HTR-8/SVneo (cell line): Measurements from ENCODE around the gene OXNAD1.

Experiments used
- DNase-seq: peaks from one replicate; pipeline ENCODE4 v3.0.0; 2011; ENCODE audit warnings: low spot score, mixed read lengths; ENCODE audit not compliant: insufficient read length
- FAIRE-seq: peaks from 2 replicates; lab custom pipeline; 2011; peaks lifted over from hg19 to GRCh38; lab: Jason Lieb, UNC

OXNAD1 gene

GRCh38 chr3:16322189-16322588 is 57.2 kb downstream of the OXNAD1 start:
- no peak for DNase-seq
- no peak for FAIRE-seq

GRCh38 chr3:16323737-16324136 is 58.7 kb downstream of the OXNAD1 start:
- DNase-seq (no peak), FAIRE-seq (no peak)

GRCh38 chr3:16325850-16326249 is 60.8 kb downstream of the OXNAD1 start:
- FAIRE-seq: no peak
- no peak for DNase-seq

- DNase-seq (no peak), FAIRE-seq (no peak)
These were observed 61.8 kb downstream of the OXNAD1 start for GRCh38 chr3:16326724-16327349.

GRCh38 chr3:16328124-16328523 is 63.1 kb downstream of the OXNAD1 start:
- no peak for FAIRE-seq

GRCh38 chr3:16329036-16329825 is 64.2 kb downstream of the OXNAD1 start:
- no peak for DNase-seq
- no peak for FAIRE-seq

More at GRCh38 chr3:16328124-16328523, 63.1 kb downstream of the OXNAD1 start:
- DNase-seq: no peak

GRCh38 chr3:16329826-16330129 is 64.8 kb downstream of the OXNAD1 start:
- FAIRE-seq: no peak
- no peak for DNase-seq

GRCh38 chr3:16330351-16330750 is 65.3 kb downstream of the OXNAD1 start:
- no peak for DNase-seq
- FAIRE-seq: no peak

GRCh38 chr3:16331319-16331883 is 66.4 kb downstream of the OXNAD1 start:
- DNase-seq (no peak), FAIRE-seq (no peak)

GRCh38 chr3:16332904-16333426 is 68.0 kb downstream of the OXNAD1 start:
- DNase-seq (no peak), FAIRE-seq (no peak)

- DNase-seq (no peak), FAIRE-seq (no peak)
These were observed 69.9 kb downstream of the OXNAD1 start for GRCh38 chr3:16334909-16335308.

- DNase-seq (no peak), FAIRE-seq (no peak)
These were observed 70.3 kb downstream of the OXNAD1 start for GRCh38 chr3:16335333-16335732.

- FAIRE-seq (no peak), DNase-seq (no peak)
These were observed 71.0 kb downstream of the OXNAD1 start for GRCh38 chr3:16335772-16336645.

- FAIRE-seq (no peak), DNase-seq (no peak)
These were observed 71.8 kb downstream of the OXNAD1 start for GRCh38 chr3:16336825-16337224.

GRCh38 chr3:16337856-16338540 is 73.0 kb downstream of the OXNAD1 start:
- DNase-seq (no peak), FAIRE-seq (no peak)

- no peak for FAIRE-seq
These were observed 74.0 kb downstream of the OXNAD1 start for GRCh38 chr3:16338999-16339398.

GRCh38 chr3:16343101-16343500 is 78.1 kb downstream of the OXNAD1 start:
- FAIRE-seq (no peak), DNase-seq (no peak)

More at GRCh38 chr3:16338999-16339398, 74.0 kb downstream of the OXNAD1 start:
- peak; percentile 20 for DNase-seq

GRCh38 chr3:16346413-16347081 is 81.5 kb downstream of the OXNAD1 start:
- no peak for FAIRE-seq

GRCh38 chr3:16347548-16347947 is 82.5 kb downstream of the OXNAD1 start:
- no peak for FAIRE-seq

More at GRCh38 chr3:16346413-16347081, 81.5 kb downstream of the OXNAD1 start:
- DNase-seq: no peak

More at GRCh38 chr3:16347548-16347947, 82.5 kb downstream of the OXNAD1 start:
- DNase-seq: no peak
